K562 (cell line): ENCODE results near the gene ZNF641. TPM values are rescaled to one million over a fixed set of nuclear protein-coding genes. Genes with fewer than 3 reads are reported as not detected.

Source experiments
- ASH1L ChIP-seq: fragments of 450-650 bp; IDR thresholded peaks from 2 replicates; pipeline ENCODE4 v1.6.1; 2018; ENCODE audit warnings: borderline replicate concordance, mild to moderate bottlenecking, low read depth; ENCODE audit not compliant: partially characterized antibody
- BRD9 ChIP-seq: fragments of 450-650 bp; IDR thresholded peaks from 2 replicates; pipeline ENCODE4 v1.6.1; 2018; ENCODE audit warnings: low read depth; ENCODE audit not compliant: partially characterized antibody
- CAMTA2 ChIP-seq: fragments of 250-450 bp; sonication (Bioruptor Pico); conservative IDR thresholded peaks from 2 replicates; pipeline ENCODE4 v1.5.1; 2022
- CBX1 ChIP-seq: sonication (generic); IDR thresholded peaks from 2 replicates; pipeline ENCODE4 v1.6.1; 2016; ENCODE audit warnings: antibody characterized with exemption, low read depth, mild to moderate bottlenecking
- CHD1 ChIP-seq: fragments of 200-600 bp; sonication (generic); IDR thresholded peaks from one replicate; pipeline ENCODE4 v1.6.1; 2012; ENCODE audit warnings: mild to moderate bottlenecking, moderate library complexity, low read length, inconsistent platforms
- CHD4 ChIP-seq: fragments of 200-600 bp; sonication (generic); IDR thresholded peaks from 3 replicates; pipeline ENCODE4 v1.6.1; 2012; ENCODE audit warnings: low read depth, mild to moderate bottlenecking, mixed read lengths, low read length, inconsistent platforms; ENCODE audit not compliant: insufficient read depth, insufficient replicate concordance, poor library complexity, severe bottlenecking
- CREB1 ChIP-seq, 2 experiments: sonication (generic) in 1 of 2; formaldehyde crosslinking in 1 of 2; IDR thresholded peaks; 2 replicates each; pipeline versions ENCODE4 v1.6.1 to v1.8.0; 2012 to 2022; ENCODE audit warnings: inconsistent platforms in 1 of 2, mild to moderate bottlenecking in 1 of 2, missing genetic modification reagents in 1 of 2, moderate library complexity in 1 of 2
- CXXC5 ChIP-seq: fragments of 250-450 bp; sonication (Bioruptor Pico); IDR thresholded peaks from 2 replicates; pipeline ENCODE4 v1.8.0; 2022; ENCODE audit warnings: inconsistent platforms, mild to moderate bottlenecking, moderate library complexity
- DEAF1 ChIP-seq: fragments of 450-650 bp; formaldehyde crosslinking; IDR thresholded peaks from 2 replicates; pipeline ENCODE4 v1.4.0; 2020; ENCODE audit warnings: mild to moderate bottlenecking, moderate library complexity
- EGR1 ChIP-seq: fragments of 450-650 bp; conservative IDR thresholded peaks from 2 replicates; pipeline ENCODE4 v1.6.1; 2017; ENCODE audit warnings: mild to moderate bottlenecking
- FOSL1 ChIP-seq: fragments of 200-800 bp; sonication (Bioruptor generic); conservative IDR thresholded peaks from 2 replicates; pipeline ENCODE4 v1.6.1; 2016; ENCODE audit warnings: missing genetic modification characterization, missing compliant biosample characterization
- HCFC1 ChIP-seq: IDR thresholded peaks from 2 replicates; pipeline ENCODE4 v1.6.1; 2012; ENCODE audit warnings: low read depth, low read length, improper control_type of control experiment
- KAT7 ChIP-seq: sonication (generic); formaldehyde crosslinking; IDR thresholded peaks from 2 replicates; pipeline ENCODE4 v1.8.0; 2022; ENCODE audit warnings: missing genetic modification reagents, mild to moderate bottlenecking, borderline replicate concordance
- LCOR ChIP-seq: sonication (generic); formaldehyde crosslinking; IDR thresholded peaks from 2 replicates; pipeline ENCODE4 v1.8.0; 2022; ENCODE audit warnings: mild to moderate bottlenecking, missing genetic modification reagents
- MEF2A ChIP-seq: IDR thresholded peaks from 2 replicates; pipeline ENCODE4 v1.6.1; 2011; ENCODE audit warnings: low read depth, mild to moderate bottlenecking, low read length, moderate library complexity; ENCODE audit not compliant: control insufficient read depth
- MTA3 ChIP-seq: fragments of 450-650 bp; formaldehyde crosslinking; IDR thresholded peaks from 2 replicates; pipeline ENCODE4 v1.6.1; 2017; ENCODE audit warnings: mild to moderate bottlenecking, borderline replicate concordance
- PCBP1 ChIP-seq: fragments of 200-400 bp; formaldehyde crosslinking; IDR thresholded peaks from 2 replicates; pipeline ENCODE4 v1.6.1; 2018; ENCODE audit warnings: mild to moderate bottlenecking, low read depth, low read length; ENCODE audit not compliant: poor library complexity, severe bottlenecking
- PPARD ChIP-seq: fragments of 250-450 bp; sonication (Bioruptor Pico); IDR thresholded peaks from 2 replicates; pipeline ENCODE4 v1.8.0; 2022; ENCODE audit warnings: inconsistent platforms, mild to moderate bottlenecking, moderate library complexity
- SNAPC5 ChIP-seq: fragments of 250-450 bp; sonication (Bioruptor Pico); IDR thresholded peaks from 2 replicates; pipeline ENCODE4 v1.8.0; 2021; ENCODE audit warnings: moderate library complexity, mild to moderate bottlenecking, inconsistent platforms
- SREBF2 ChIP-seq: sonication (generic); formaldehyde crosslinking; IDR thresholded peaks from 2 replicates; pipeline ENCODE4 v1.4.0; 2020; ENCODE audit warnings: mild to moderate bottlenecking, missing genetic modification reagents
- TBP ChIP-seq: optimal IDR thresholded peaks from 2 replicates; pipeline ENCODE3; 2011; ENCODE audit warnings: low read depth, low read length, improper control_type of control experiment
- ZFX ChIP-seq: sonication (generic); formaldehyde crosslinking; IDR thresholded peaks from 2 replicates; pipeline ENCODE4 v1.8.0; 2022; ENCODE audit warnings: mild to moderate bottlenecking, missing genetic modification reagents, moderate library complexity
- ZKSCAN8 ChIP-seq: fragments of 200-800 bp; sonication (Bioruptor generic); IDR thresholded peaks from 2 replicates; pipeline ENCODE4 v1.6.1; 2016; ENCODE audit warnings: missing genetic modification characterization, missing compliant biosample characterization
- ZNF143 ChIP-seq: sonication (generic); formaldehyde crosslinking; IDR thresholded peaks from 2 replicates; pipeline ENCODE4 v1.9.0; 2022; ENCODE audit warnings: mild to moderate bottlenecking, missing genetic modification reagents
- ZNF146 ChIP-seq: IDR thresholded peaks from one replicate; pipeline ENCODE4 v1.6.1; 2018; ENCODE audit warnings: missing compliant biosample characterization; ENCODE audit not compliant: unreplicated experiment
- ZNF830 ChIP-seq: fragments of 250-450 bp; sonication (Bioruptor Pico); IDR thresholded peaks from 2 replicates; pipeline ENCODE4 v1.5.0; 2021; ENCODE audit warnings: mild to moderate bottlenecking
- polyA plus RNA-seq, 8 experiments: library from polyadenylated mRNA; depleted of rRNA in 4 of 8; stranded (reverse) in 5 of 8; unstranded in 3 of 8; fragments of >200 nt; fragmentation: Nextera tagmentation in 2 of 8; fragmentation: Illumina TruSeq in 1 of 8; extraction: Ambion mirVana in 2 of 8; extraction: Trizol in 1 of 8; gene quantifications; 2 replicates each; pipeline versions ENCODE4 v1.2.1 to v1.2.3, GENCODE V29; 2011 to 2014; ENCODE audit warnings: inconsistent platforms in 1 of 8, missing spikeins in 1 of 8
- total RNA-seq, 7 experiments: library from RNA; depleted of rRNA in 6 of 7; stranded (reverse); fragments of >200 nt in 6 of 7; fragmentation: Illumina TruSeq in 2 of 7; extraction: Trizol in 2 of 7; gene quantifications; 2 replicates each; pipeline versions ENCODE4 v1.2.1 to v1.2.3, GENCODE V29; 2011 to 2021; ENCODE audit warnings: low replicate concordance in 1 of 7
- TF ChIP-seq, protein P1 (sequence below), 2 experiments: fragments of 450-650 bp; conservative IDR thresholded peaks; 2 replicates each; pipeline ENCODE4 v1.6.1; 2017; ENCODE audit warnings: mild to moderate bottlenecking in 2 of 2, moderate library complexity in 2 of 2

The ZNF641 gene
- total and polyA plus RNA-seq, 9 of the 15 experiments (the other 6 are each of a cell fraction or from before 2014, with no cell fraction given): 2.5 to 15.6 (median 9.2) TPM

DNA sequence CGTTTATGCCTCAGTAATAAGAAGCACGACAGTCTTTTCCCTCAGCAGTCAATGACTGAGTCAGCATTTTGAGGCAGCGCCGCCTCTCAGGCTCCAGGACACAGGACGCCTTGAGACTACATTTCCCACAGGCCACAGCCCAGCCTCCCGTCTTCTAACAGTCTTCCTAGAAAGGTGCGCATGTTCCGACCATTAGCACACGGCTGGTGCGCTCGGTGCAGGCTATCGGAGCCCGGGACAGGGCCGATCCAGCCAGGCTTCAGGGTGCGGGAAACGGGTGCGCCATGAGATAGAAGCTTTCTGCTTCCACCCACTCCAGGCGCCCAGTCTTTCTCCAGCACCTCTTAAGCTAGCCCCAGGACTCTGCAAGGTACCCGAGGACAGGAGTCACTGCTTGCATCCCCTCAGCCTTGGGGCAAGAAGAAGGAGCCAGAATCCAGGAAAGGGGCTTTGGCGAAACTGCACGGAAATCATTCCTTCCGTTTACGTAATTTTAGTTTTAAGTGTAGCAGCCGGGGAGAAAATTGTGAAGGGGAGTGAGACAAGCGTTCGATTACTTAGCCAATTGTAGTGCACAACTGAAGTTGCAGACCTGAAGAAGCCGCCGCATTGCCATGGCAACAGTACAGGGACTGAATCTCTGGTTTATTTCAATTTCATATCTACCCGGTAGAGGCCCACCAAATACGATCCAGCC is 54.0 kb downstream of the ZNF641 start (continued):
- TF ChIP-seq DEAF1 (CRISPR knock-in tag) (no peak), TBP (peak; percentile 86), CAMTA2 (CRISPR knock-in tag) (no peak), EGR1 (no peak), MTA3 (peak; percentile 23; the same call in 1 of the 2 replicates), LCOR (CRISPR knock-in tag) (no peak), ZNF830 (CRISPR knock-in tag) (no peak), PCBP1 (no peak), CREB1 (IDR thresholded peaks at IDR 0.05) (peak; percentile 41; the same call in 1 of the 2 replicates), CREB1 (CRISPR knock-in tag; IDR thresholded peaks at IDR 0.05) (no peak), HCFC1 (peak; percentile 90), ASH1L (no peak), SNAPC5 (CRISPR knock-in tag) (no peak), ZNF146 (CRISPR knock-in tag) (no peak), MEF2A (no peak), CHD1 (no peak), BRD9 (no peak), SREBF2 (CRISPR knock-in tag) (no peak), ZNF143 (CRISPR knock-in tag) (peak; percentile 79), KAT7 (CRISPR knock-in tag) (no peak), CHD4 (no peak), FOSL1 (tag) (0 out of 2 replicates have a peak, but pooled peaks have one; percentile 13), ZFX (no peak), CXXC5 (CRISPR knock-in tag) (peak; percentile 70), CBX1 (0 out of 2 replicates have a peak, but pooled peaks have one; percentile 40), PPARD (CRISPR knock-in tag) (no peak), ZKSCAN8 (no peak)
- TF ChIP-seq, protein P1, sequence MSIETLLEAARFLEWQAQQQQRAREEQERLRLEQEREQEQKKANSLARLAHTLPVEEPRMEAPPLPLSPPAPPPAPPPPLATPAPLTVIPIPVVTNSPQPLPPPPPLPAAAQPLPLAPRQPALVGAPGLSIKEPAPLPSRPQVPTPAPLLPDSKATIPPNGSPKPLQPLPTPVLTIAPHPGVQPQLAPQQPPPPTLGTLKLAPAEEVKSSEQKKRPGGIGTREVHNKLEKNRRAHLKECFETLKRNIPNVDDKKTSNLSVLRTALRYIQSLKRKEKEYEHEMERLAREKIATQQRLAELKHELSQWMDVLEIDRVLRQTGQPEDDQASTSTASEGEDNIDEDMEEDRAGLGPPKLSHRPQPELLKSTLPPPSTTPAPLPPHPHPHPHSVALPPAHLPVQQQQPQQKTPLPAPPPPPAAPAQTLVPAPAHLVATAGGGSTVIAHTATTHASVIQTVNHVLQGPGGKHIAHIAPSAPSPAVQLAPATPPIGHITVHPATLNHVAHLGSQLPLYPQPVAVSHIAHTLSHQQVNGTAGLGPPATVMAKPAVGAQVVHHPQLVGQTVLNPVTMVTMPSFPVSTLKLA (conservative IDR thresholded peaks at IDR 0.05): peak; percentile 51; a peak in 3 of 4 replicates
